HFF-Myc (cell line): Measurements from ENCODE around the gene ELAVL4.

Experiments
- DNase-seq: peaks from one replicate; pipeline ENCODE4 v3.0.0-alpha.2; 2011; ENCODE audit warnings: low read depth; ENCODE audit errors: extremely low read depth
- H3K4me3 ChIP-seq: replicated peaks from 2 replicates; pipeline ENCODE4 v1.5.1; 2011; ENCODE audit warnings: low read depth, mild to moderate bottlenecking, control low read depth, low read length
- TF ChIP-seq, protein P1 (sequence below): IDR thresholded peaks from 2 replicates; pipeline ENCODE4 v1.5.1; 2012; ENCODE audit warnings: mild to moderate bottlenecking, low read depth, low read length, control low read depth; ENCODE audit errors: missing control alignments

Gene ELAVL4

DNA sequence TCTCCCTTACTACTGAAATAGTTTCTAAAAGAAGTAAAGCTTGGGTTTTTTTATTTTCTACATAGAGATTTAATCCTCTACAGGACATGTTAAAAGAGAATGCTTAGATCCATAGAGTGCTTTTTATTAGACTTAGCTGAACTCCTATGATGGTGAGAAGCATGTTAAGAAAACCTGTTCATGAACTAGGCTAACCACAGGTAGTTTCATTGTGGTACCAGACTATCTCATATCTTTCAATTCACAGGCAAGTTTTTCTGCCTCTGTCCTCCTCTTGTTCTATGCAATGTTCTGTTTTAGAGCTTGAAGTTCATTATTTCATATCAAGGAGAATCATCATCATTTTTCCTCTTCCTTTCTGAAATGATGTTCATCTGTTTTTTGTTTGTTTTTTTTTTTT is 65.4 kb downstream of the ELAVL4 start:
- no peak for DNase-seq
- TF ChIP-seq, protein P1, sequence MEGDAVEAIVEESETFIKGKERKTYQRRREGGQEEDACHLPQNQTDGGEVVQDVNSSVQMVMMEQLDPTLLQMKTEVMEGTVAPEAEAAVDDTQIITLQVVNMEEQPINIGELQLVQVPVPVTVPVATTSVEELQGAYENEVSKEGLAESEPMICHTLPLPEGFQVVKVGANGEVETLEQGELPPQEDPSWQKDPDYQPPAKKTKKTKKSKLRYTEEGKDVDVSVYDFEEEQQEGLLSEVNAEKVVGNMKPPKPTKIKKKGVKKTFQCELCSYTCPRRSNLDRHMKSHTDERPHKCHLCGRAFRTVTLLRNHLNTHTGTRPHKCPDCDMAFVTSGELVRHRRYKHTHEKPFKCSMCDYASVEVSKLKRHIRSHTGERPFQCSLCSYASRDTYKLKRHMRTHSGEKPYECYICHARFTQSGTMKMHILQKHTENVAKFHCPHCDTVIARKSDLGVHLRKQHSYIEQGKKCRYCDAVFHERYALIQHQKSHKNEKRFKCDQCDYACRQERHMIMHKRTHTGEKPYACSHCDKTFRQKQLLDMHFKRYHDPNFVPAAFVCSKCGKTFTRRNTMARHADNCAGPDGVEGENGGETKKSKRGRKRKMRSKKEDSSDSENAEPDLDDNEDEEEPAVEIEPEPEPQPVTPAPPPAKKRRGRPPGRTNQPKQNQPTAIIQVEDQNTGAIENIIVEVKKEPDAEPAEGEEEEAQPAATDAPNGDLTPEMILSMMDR = no peak
- no peak overlapping the region for H3K4me3 ChIP-seq

- DNase-seq = no peak
- TF ChIP-seq, protein P1 = no peak
These were observed 67.3 kb downstream of the ELAVL4 start for GRCh38 chr1:50175719-50176639.

DNA sequence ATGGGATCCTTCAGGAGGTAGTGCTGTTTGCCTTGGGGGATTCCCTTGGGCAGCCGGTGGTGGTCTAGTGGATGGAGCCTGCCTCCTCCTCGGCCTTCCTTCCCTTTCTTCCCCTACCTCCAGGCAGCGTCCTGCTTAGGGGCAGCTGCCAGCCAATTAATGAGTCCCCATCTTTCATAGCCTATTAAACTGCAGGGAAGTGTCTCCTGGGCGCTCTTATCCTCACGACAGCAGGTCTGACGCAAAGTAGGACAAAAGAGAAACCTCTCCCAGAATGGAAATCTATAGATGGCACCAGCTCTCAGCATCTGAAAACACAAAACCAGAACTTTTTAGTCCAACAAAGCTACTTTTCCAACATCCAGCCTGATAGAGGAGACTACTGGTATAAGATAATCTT is 69.3 kb downstream of the ELAVL4 start:
- H3K4me3 ChIP-seq = no peak overlapping the region
- TF ChIP-seq, protein P1 = no peak
- no peak for DNase-seq

More at GRCh38 chr1:50175719-50176639, 67.3 kb downstream of the ELAVL4 start:
- H3K4me3 ChIP-seq = no peak overlapping the region

DNA sequence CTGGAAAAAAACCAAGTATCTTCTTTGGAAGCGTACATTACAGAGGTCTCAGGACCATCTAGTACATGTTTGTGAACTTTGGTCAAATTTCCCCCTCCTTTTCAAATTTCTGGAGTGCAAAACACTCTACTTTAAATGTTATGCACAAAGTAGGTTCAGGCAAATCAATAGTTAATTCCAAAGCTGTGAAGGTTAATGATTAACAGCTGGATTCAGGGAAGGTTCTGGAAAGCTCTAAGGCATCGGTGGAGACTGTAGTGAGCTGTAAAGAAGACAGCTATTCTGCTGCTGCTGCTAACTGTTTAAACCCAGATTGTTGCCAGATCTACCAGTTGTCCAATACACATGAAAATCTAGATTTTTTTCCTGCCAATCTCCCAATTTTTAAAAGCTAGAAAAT is 70.9 kb downstream of the ELAVL4 start:
- TF ChIP-seq, protein P1 = no peak
- no peak for DNase-seq
- no peak overlapping the region for H3K4me3 ChIP-seq

DNA sequence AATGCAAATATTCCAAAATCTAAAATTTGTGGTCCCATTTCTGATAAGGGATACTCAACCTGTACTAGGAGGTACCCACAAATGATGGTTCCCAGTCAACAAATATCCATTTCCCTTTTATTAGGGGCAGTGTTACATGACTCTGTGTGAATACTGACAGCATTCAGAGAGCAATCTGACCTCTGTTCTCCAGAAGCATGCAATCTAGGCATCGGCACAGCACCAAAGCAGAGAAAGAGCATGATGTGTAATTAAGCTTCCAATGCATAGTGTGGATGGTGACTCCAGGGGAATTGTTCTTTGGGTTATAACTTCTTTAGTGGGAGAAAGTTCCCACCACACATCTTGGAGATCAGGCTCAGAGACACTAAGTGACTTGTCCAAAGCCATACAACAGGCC is 71.6 kb downstream of the ELAVL4 start:
- no peak overlapping the region for H3K4me3 ChIP-seq
- no peak for DNase-seq
- TF ChIP-seq, protein P1 = no peak

DNA sequence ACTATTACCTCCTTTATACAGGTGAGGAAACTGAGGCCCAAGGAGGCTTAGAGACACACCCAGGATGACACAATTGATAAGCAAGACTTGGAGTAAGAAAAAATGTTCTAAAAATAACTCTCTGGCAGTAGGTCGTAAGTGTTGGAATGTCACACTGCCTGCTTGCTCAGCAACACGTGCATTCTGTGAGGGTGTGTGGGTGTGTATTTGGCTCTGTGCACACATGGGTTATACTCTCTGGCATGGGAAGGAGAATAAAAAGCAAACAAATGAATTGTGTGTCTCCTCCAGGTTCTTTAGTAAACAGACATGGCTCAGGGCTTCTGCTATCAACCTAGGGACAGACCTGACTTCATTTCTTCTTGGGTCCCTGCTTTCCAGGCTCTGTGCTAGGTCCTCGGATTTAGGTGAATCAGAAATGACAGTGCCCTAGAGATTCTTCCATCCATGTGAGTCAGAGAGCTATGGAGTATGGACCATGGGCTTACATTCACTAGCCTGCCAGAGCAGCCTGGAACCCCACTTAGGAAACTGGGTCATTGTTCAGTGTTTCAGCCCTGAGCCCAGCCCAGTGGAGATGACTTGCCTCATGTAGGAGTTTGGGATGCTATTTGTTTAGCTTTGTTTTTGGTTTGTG is 72.4 kb downstream of the ELAVL4 start:
- H3K4me3 ChIP-seq = no peak overlapping the region
- DNase-seq = no peak
- TF ChIP-seq, protein P1 = no peak
